Coronary artery (tissue), 2 donors: ENCODE results near the gene PGLYRP2.

Experiments
- DNase-seq: peaks from one replicate; pipeline ENCODE4 v3.0.0-alpha.2; 2017; ENCODE audit warnings: low spot score
- H3K27ac ChIP-seq, 2 donors: fragments of 200-600 bp; sonication (generic); one replicate each; pipeline ENCODE4 v1.5.1; 2016 to 2019
- H3K4me3 ChIP-seq: fragments of 200-600 bp; sonication (generic); 2 replicates; pipeline ENCODE4 v1.5.1; 2016; ENCODE audit warnings: mild to moderate bottlenecking, moderate library complexity
- TF ChIP-seq, protein P1 (sequence below): fragments of 200-600 bp; sonication (generic); IDR thresholded peaks from one replicate; pipeline ENCODE4 v1.5.1; 2019; ENCODE audit warnings: antibody characterized with exemption

Gene PGLYRP2, protein sequence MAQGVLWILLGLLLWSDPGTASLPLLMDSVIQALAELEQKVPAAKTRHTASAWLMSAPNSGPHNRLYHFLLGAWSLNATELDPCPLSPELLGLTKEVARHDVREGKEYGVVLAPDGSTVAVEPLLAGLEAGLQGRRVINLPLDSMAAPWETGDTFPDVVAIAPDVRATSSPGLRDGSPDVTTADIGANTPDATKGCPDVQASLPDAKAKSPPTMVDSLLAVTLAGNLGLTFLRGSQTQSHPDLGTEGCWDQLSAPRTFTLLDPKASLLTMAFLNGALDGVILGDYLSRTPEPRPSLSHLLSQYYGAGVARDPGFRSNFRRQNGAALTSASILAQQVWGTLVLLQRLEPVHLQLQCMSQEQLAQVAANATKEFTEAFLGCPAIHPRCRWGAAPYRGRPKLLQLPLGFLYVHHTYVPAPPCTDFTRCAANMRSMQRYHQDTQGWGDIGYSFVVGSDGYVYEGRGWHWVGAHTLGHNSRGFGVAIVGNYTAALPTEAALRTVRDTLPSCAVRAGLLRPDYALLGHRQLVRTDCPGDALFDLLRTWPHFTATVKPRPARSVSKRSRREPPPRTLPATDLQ

GRCh38 chr19:15479391-15480345 is at the start of gene PGLYRP2:
PGLYRP2 (minus strand) TSS chr19:15479501; CDS start chr19:15479371, 130 bp downstream.
- Histone ChIP-seq H3K4me3 (no peak within 1 kb of the TSS), H3K27ac (no peak within 1 kb of the TSS)
- TF ChIP-seq, protein P1, sequence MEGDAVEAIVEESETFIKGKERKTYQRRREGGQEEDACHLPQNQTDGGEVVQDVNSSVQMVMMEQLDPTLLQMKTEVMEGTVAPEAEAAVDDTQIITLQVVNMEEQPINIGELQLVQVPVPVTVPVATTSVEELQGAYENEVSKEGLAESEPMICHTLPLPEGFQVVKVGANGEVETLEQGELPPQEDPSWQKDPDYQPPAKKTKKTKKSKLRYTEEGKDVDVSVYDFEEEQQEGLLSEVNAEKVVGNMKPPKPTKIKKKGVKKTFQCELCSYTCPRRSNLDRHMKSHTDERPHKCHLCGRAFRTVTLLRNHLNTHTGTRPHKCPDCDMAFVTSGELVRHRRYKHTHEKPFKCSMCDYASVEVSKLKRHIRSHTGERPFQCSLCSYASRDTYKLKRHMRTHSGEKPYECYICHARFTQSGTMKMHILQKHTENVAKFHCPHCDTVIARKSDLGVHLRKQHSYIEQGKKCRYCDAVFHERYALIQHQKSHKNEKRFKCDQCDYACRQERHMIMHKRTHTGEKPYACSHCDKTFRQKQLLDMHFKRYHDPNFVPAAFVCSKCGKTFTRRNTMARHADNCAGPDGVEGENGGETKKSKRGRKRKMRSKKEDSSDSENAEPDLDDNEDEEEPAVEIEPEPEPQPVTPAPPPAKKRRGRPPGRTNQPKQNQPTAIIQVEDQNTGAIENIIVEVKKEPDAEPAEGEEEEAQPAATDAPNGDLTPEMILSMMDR = no peak
- DNase-seq = no peak

- H3K4me3 ChIP-seq = no peak overlapping the region
- no peak overlapping the region for H3K27ac ChIP-seq
- DNase-seq = no peak
- TF ChIP-seq, protein P1 = no peak
These were observed 48.4 kb upstream of the PGLYRP2 start for GRCh38 chr19:15527705-15528104.

- DNase-seq = no peak
- TF ChIP-seq, protein P1 = no peak
- H3K27ac ChIP-seq = no peak overlapping the region
- no peak overlapping the region for H3K4me3 ChIP-seq
These were observed 47.1 kb upstream of the PGLYRP2 start for GRCh38 chr19:15526408-15526807.

DNA sequence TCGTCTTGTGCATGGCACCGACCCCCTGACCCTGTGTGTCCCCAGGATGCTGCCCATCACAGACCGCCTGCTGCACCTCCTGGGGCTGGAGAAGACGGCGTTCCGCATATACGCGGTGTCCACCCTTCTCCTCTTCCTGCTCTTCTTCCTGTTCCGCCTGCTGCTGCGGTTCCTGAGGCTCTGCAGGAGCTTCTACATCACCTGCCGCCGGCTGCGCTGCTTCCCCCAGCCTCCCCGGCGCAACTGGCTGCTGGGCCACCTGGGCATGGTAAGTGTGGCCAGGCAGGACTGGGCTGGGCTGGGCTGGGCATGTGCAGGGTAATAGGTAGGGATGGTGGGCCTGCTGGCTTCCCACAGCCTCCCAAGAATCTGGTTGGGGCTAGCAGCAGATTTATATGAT is 46.0 kb upstream of the PGLYRP2 start:
- H3K27ac ChIP-seq = no peak overlapping the region
- TF ChIP-seq, protein P1 = no peak
- no peak for DNase-seq
- no peak overlapping the region for H3K4me3 ChIP-seq

GRCh38 chr19:15524781-15525180 is 45.5 kb upstream of the PGLYRP2 start:
- no peak overlapping the region for H3K27ac ChIP-seq

DNA sequence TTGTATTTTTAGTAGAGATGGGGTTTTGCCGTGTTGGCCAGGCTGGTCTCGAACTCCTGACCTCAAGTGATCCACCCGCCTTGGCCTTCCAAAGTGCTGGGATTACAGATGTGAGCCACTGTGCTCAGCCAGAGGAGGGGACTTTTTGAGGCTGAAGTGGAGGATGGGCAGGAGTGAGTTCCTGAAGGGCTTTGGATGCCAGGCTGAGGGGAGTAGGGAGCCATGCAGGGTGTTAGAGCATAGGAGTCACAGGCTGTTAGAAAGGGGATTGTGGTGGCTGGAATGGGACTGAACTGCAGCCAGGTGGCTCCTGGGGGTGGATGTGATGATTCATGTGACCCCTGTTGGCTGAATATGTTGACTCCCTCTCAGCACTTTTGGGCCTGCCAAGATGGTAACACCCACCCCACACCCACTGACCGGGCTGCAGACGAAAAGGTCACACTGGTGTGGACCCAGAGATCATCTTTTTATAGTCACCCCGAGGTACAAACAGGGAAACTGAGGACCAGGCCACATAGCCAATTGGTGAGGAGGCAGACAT is 40.2 kb upstream of the PGLYRP2 start:
- TF ChIP-seq, protein P1 = no peak
- H3K27ac ChIP-seq = no peak overlapping the region
- no peak for DNase-seq
- H3K4me3 ChIP-seq = no peak overlapping the region

More at GRCh38 chr19:15524781-15525180, 45.5 kb upstream of the PGLYRP2 start:
- TF ChIP-seq, protein P1 = no peak
- no peak for DNase-seq
- no peak overlapping the region for H3K4me3 ChIP-seq
